Measurements from ENCODE around the gene TEAD3.

TEAD3 gene

DNA sequence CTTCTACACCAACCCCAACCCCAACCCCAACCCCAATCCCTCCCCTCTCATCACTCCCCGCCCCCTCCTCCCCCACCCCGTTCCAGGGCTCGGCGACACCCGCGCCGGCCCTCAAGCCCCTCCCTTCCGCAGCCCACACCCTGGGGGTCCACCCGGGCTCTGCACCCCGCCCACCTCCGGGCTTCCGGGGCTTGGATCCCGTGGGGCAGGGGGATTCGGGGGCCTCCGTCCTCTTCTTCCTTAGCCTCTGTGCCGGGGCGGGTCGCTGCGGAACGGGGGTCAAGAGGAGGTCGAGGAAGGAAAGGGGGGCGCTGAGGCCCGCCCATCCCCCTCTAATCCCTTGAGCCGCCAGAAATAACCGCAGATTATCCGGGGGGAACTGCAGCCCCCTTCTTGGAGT is 15.1 kb upstream of the TEAD3 start:
- DNase-seq (ENCODE audit: low read depth) = no peak

DNA sequence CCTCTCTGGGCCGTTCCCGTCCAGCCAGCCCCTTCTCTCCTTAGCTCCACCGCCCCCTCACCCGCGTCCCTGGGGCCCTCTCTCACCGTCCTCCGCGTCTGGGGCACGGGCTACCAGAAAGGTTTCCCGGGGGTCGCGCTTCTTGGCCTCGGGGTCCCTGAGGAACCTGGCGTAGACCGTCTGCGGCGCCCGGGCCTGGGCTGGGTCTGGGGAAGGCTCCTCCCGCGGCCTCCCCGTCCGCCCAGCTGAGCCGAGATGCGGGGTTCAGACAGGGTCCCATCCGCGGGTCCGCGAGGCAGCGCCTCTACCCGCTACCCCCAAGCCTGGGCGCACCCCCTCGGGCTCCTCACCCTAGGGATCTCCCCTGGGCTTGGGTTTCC is 14.7 kb upstream of the TEAD3 start:
- DNase-seq (ENCODE audit: low read depth) = no peak

DNA sequence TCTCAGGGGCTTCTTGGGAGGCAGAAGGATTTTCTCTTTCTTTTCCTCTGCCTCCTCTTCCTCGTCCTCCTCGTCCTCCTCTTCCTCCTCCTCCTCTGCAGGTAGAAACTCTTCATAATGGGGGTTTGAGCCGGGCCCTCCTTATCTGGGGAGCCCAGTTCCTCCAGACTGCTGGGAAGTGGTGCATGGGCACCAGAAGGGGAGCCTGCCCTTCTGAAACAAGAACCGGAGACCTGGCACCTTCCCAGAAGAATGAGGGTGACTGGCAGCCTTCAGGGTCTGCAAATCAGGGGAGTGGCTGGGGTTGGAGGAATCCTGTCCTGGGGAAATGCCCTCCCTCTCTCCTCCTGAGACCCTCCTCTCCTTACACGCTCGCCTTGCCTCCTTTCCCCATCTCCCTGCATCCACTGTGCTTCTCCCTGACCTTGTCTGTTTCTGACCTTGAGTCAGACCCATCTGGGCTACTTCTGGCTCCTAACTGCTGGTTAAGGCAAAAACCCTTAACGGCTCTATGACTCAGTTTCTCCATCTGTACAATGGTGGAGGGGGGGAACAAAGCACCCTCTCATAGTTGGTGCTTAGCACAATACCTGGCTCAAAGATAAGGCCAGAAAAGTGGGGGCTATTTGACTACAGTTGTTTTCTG is 14.2 kb upstream of the TEAD3 start:
- no peak for DNase-seq (ENCODE audit: low read depth)

DNA sequence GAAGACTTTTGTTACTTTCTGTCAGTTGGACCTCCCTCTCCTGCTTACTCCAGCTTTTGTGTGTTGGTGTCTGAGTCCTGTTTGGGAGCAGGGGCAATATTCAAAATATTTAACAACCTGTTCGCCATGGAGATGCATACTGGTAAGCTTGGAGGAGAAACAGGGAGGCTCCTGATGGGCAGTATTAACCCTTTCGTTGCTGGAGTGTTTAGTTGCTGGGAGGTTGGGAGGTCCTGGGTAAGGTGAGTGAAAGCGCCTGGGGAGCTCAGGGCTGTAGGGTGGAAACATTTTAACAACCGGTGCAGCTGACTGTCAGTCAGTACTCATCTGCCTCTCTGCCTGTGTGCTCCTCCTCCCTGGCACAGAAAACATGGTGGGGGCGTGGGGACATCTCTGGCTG is 11.7 kb upstream of the TEAD3 start:
- DNase-seq (ENCODE audit: low read depth) = no peak

DNA sequence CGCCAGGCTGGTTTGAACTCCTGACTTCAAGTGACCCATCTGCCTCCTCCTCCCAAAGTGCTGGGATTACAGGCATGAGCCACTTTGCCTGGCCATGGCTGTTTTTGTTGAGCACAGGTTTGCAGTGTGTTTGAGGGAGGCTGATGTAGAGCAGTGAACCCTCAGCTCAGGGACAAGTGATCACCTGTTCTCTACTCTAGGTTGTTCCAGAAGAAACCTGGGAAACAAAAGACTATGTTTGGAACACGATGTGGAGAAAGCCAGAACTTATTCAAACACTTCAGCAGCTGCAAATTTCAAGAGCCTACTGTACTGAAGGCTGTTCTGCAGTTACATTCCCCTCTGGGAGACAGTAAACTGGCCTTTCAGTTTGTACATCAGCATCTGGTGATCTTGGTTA is 11.1 kb upstream of the TEAD3 start:
- no peak for DNase-seq (ENCODE audit: low read depth)

DNA sequence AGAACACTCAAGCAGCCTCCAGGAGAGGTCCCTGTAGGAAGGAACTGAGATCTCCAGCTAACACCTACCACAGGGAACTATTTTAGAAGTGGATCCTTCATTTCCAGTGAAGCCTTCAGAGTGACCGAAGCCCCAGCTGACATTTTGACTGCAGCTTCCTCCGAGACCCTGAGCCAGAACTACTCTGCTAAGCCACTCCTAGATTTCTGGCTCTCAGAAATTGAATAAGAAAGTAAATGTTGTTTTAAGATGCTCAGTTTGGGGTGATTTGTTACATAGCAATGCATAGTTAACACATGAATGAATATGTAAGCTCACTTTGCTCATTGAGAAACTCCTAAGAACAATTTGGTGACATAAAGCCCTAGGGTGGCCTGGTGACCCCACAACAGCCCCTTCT is 10.3 kb upstream of the TEAD3 start:
- DNase-seq (ENCODE audit: low read depth) = no peak

DNA sequence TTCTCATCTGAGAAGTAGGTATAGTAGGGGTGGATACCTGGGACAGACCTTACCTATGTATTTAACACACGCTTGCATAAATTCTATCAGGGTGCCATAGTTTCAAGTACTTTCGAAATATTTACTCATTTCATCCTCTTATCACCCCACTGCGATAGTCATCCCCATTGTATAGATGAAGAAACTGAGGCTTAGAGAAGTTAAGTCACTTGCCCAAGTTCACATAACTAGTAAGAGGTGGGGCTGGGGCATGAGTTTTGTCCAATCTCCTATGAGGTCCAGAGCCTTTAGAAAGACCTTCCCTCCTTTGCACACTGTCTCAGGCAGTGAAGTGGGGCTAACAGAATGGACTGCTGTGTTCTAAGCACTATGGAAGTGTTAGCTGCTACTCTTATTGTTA is 9.7 kb upstream of the TEAD3 start:
- DNase-seq (ENCODE audit: low read depth) = no peak

DNA sequence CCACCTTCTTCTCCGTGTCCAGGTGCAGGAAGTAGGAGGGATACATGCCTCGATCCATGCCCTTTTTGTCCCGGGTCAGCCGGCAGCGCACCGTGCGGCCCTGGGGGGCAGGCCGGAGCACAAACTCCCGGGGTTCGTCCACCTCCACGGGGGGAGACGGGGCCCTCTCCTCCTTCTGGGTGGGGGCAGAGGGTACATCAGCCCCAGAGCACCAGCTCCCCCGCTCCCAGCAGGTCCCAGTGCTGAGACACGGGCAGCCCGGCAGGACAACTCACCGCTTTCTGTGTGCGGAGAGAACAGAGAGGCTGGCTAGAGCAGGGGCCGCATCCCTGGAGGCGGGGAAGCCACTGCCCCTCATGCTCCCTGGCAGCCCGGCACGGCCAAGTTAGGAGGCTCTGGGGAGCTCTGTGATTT is 9.1 kb upstream of the TEAD3 start:
- DNase-seq (ENCODE audit: low read depth) = no peak

DNA sequence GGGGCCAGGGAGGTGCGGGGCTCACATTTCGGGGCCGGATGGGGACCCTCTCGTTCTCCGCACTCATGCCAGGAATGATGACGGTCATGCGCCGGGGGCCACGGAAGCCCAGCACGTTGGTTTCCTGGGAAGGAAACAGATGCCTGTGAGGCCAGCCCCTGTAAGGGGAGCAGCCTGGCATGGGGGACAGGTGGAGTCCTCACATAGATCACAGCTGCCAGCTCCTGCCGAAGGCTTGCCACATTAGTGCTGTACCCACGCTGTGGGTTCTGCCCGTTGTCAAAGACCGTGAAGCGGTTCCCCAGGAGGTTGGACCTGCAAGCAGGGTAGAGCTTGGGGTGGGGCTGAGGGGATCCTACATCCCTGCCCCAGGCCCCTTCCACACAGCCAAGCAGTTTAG is 6.7 kb upstream of the TEAD3 start:
- DNase-seq (ENCODE audit: low read depth) = no peak

DNA sequence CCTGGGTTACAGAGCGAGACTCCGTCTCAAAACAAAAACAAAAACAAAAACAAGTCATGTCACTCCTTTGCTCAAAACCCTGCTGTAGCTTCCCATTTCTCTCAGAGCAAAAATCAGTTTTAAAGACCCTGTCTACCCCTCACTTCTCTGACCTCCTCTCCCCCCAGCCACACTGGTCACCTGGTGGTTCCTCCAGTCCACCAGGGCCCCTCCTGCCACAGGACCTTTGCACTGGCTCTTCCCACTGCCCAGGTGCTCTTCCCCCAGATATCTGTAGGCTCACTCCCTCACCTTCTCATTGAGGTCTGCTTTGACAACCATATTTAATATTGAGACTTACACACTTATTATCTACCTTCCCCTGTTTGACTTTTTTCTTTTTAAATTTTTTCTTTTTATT is 4.9 kb upstream of the TEAD3 start:
- DNase-seq (ENCODE audit: low read depth) = no peak

DNA sequence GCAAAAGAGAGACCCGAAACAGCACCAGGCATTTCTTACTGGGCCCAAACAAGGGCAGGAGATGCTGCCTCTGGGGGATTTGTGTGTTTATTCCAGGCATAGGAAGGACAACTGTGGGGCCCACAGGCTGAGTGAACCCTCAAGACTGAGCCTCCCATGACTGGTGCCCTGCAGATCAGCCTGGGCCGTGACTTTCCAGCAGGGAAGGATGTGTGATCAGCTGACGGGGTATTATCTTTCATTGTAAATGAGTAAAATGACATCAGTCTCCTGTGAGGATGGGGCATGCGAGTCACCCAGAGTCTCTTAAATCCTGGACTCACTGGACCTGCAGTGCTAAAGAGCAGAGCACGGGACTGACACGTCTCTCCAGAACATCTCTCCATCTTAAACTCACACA is 3.9 kb upstream of the TEAD3 start:
- DNase-seq (ENCODE audit: low read depth) = no peak

DNA sequence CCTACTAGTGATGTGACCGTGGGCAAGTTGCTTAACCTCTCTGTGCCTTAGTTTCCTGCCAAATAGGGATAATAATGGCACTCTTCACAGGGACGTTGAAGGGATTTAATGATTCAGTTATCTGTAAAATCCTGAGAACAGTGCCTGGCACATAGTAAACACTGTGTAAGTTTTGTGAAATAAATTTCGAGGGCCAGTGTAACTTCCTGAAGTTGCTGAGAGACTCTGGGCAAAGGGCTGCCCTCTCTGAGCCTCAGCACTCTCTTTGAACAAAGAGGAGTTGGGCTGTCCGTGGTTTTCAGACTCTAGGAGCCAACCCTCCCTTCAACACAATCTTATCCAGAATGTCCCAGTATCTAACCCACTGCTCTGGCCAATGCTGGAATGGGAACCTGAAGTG is 2.5 kb upstream of the TEAD3 start:
- DNase-seq (ENCODE audit: low read depth) = no peak

DNA sequence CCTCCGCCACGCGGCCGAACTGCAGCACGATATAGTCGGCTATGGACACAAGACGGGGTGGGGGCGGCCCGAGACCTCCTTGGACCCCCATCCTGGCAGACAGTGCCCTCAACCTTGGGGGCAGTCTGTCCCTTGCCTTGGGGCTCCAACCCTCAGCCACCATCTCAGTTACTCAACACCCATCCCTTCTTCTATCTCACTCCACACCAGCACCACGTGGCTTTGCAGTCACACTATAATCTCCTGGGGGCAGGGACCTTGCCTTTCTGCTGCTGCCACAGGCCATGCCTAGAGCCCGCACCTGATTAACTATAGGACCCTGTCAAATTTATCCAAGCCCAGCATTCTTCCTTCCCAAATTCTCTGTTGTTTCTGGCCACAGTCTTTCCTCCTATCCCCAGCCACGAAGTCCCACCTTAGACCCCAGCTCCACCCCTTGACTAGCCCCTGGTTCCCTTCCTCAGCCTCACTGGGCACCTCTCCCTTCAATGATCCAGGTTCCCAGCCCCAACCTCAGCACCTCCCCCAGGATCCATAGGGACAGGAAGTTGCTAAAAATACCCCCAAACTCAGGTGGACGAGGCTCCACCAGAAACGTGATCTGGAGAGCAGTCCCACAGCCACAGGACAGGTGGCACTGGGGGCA is 1.7 kb upstream of the TEAD3 start:
- no peak for DNase-seq (ENCODE audit: low read depth)

DNA sequence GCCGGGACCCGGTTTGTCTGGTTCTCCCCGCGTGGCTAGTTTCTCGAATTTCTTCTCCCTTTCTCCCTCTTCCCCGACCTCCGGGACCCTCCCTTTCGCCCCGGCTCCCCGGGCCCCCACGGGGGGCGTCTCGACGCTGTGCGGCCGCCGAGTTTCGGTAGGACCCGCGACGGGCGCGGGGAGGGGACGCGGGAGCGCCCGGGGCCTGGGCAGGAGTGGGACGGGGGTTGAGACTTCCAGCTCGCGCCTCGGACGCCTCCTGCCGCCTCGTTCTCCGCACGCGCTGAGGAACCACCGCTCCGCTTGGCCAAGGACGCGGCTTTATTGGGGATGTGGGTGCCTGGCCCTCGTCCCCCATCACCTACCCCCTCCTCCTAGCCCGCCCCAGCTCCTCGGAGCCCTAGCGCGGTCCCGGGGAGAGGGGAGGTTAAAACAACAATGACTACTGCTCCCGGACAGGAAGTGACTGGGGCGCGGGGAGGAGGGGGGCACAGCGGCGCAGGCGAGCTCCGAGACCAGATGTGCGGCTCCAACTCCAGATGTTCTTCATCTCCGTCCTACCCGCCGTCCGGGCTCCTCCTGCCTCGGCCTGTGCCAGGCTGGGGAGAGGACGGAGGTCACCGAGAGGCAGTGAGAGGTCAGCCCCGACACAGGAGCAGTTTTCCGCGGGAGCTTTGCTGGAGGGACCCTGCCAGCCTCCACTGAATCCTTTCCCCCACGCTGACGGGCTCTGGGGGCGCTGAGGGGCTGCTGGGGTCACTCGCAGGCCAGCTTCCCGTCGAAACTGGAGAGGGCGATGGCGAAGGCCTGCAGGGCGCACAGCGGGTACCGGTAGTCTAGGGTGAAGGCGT is 917 bp upstream of the TEAD3 start:
- DNase-seq (ENCODE audit: low read depth) = no peak

DNA sequence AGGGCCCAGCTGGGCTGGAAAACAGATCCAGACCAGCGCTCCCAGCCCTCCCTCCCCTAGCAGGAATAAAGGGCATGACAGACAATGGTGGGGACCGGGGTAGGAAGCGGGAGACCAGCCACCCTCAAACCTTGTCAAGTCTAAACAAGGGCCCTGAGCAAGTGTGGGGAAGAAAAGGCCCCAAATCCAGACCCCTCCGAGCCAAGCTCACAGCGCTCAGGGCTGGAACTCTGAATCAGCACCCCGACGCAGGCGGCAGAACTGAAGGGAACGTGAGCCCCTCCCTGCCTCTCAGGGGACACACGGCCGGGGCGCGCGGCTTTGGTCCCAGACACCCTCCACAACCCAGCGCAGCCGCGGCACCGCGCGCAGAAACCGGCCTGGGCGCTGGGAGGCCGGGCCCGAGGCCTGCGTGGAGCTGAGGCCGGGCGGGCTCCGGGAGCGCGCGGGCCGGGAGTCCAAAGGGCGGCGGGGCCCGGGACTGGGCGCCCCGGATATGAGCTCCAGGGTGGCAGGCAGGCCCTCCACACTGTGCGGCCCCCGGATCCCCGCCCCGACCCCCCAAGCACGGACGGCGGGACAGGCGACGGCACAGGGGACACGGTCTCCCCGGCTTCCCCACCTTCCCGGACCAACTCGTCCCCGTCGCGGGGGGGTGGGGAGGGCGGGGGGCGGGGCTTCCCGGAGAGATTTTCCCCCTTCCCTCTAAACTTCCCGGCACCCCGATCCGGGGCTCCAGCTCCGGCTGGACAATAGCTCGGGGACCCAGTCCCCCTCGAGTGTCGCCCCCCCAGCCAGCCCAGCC is 641 bp downstream of the TEAD3 start:
- no peak for DNase-seq (ENCODE audit: low read depth)

DNA sequence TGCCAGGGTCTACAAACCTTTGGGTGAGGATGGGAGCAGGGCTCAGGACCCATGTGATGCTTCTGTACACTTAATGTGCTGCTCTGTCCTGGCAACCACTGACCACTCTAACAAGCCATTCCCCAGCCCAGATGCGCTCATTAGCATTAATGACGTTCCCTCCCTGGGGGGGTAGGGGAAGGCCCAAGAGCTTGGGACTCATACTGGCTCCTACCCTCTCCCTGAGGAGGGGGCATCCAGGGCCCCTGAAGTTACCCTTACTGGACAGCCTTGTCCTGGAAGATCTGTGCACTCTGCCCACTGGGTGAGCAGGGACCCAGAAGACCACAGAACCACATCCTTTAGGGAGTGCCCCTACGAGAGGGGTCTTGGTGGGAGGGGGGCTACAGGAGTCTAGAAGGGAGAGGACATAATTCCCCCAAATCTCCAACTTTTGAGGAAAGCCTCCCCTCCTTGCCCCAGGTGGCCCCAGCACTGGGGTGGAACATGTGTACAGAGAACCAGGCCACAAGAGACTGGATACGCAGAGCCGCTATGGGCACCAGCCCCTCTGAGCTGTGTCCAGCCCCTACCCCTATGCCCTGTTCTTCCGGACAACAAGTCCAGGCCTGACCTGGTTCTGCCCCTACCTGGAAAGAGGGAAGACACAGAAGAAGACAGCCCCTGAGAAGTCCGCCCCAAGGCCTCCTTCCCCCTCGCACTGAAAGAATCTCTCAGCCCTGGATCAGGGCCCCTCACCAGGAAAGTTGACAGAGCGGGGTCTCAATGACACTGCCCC is 1.4 kb downstream of the TEAD3 start:
- no peak for DNase-seq (ENCODE audit: low read depth)

DNA sequence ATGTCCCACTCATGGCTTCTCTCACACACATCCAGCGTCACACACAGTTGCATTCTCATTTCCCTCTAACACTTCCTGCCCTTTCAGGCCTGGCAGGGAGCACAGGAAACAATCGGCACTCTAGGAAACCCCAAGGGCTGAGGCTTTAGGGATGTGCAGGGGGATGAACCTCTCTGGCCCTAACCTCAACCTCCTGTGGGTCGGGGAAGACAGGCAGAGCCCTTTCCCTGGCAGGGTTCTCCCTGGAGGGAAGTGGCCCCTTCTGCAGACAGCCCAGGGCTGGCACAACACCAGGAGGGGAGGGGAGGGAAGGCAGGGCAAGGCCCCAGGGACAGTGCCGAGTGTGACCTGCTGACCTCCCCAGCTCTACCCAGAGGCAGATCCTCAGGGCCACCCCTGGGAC is 2.7 kb downstream of the TEAD3 start:
- DNase-seq (ENCODE audit: low read depth) = no peak

DNA sequence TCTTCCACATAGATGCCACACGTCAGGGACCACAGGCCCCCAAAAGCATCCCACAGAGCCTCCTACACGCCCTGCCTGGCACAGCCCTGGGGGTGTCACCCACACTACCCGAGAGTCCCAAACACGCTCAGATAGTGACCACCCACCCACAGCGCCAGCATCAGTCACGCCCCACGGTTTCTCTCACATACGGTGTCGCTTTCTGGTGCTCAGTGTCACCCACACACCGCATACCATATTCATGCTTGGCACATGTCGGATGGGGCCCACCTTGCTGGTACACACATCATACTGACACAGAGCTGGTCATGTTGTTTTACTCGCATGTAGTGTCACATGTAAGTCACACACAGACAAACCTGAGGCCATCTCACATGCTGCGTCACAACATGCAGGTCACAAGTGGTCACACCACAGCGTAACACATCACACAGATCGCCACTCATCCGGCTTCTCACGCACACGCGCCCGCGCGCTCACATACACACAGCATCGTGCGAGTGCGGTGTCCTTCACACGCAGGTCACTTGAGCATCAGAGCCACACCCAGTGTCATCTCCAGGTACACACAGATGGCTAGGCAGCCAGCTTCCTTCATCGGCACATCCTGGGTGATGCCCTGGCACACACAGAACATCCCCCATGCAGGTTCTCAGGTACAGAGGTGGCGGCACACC is 3.4 kb downstream of the TEAD3 start:
- DNase-seq (ENCODE audit: low read depth) = no peak

DNA sequence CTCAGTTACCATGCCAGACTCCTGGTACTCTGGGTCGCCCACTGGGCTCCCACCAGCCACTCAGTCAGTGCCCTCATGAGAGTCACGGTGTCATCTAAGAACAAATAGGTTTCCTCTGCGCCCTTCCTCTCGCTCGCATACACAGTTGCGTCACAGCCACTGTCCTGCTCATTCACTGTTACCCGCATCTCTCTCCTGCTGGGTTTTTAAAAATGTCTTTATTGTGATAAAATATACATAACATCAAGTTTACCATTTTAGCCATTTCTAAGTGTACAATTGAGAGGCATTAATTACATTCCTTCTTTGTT is 4.0 kb downstream of the TEAD3 start:
- no peak for DNase-seq (ENCODE audit: low read depth)

DNA sequence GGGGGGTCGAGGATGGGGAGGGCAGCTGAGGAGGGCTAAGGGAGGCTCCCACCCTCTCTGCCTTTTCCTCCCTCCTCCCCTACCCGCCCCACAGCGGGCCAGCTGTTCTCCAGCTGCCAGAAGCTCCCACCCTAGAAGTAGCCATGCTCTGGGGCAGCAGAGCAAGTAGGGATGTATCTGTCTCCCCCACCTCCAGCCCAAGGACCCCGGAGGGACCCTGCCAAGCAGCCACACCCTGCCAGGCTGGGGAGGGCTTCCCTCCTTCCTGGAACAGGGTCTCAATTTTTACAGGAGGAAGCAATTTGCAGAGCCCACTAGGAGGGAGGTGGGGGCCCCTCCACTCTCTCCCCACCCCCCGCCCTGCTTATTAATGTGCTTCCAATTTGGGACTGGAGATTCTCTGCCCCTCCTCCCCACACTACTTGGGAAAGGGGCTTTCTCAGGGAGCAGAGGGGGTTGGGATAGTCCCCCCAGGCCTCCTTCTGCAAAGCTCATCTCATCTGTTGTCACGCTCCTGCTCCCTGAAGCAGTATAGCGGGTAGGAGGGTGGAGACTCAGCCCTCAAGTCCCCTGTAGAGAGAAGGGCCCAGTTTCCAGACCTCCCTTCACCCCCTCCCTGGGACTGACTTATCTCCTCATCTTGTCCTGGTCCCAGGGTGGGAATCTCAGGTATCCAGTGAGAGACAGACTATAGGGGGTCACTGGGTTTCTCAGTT is 4.5 kb downstream of the TEAD3 start:
- no peak for DNase-seq (ENCODE audit: low read depth)
